Right cardiac atrium (tissue), 5 donors: Measurements from ENCODE around the gene SCGB1C2. TPM values are rescaled to one million over a fixed set of nuclear protein-coding genes. Genes with fewer than 3 reads are reported as not detected.

Experiments used
- ATAC-seq, 2 donors: fragments of 200-7000 bp; cut with Tn5 transposase; one replicate each; pipeline versions ENCODE4 v1.8.0 to v1.9.1; 2020; ENCODE audit warnings: moderate library complexity in 2 of 2, mild to moderate bottlenecking in 1 of 2
- DNase-seq, 3 donors: peaks; one replicate each; pipeline ENCODE4 v3.0.0-alpha.2; 2020
- H3K27ac ChIP-seq: one replicate; pipeline ENCODE4 v1.5.1; 2013; ENCODE audit warnings: mild to moderate bottlenecking, low read length, control low read depth, moderate library complexity
- H3K27me3 ChIP-seq: one replicate; pipeline ENCODE4 v1.6.1; 2013; ENCODE audit not compliant: control insufficient read depth, insufficient read depth
- H3K4me1 ChIP-seq: one replicate; pipeline ENCODE4 v1.6.1; 2013; ENCODE audit warnings: low read length; ENCODE audit not compliant: control insufficient read depth, insufficient read depth
- H3K4me3 ChIP-seq: one replicate; pipeline ENCODE4 v1.5.1; 2013; ENCODE audit warnings: low read length, control low read depth
- H3K9me3 ChIP-seq: one replicate; pipeline ENCODE4 v1.6.1; 2013; ENCODE audit warnings: low read length; ENCODE audit not compliant: control insufficient read depth
- WGBS: extraction: QIAGEN DNeasy Blood & Tissue Kit; methylation state at CpG from one replicate; pipeline ENCODE4 v1.1.7; 2013; 5-methylcytosine and 5-hydroxymethylcytosine counted together
- intact Hi-C, 4 donors: fragments of 100-400 bp; cut with DNase I; formaldehyde crosslinking; loops; one replicate each; pipeline versions ENCODE4 v1.11.0 to v1.14.0; 2022 to 2023
- polyA plus RNA-seq: library from polyadenylated mRNA; stranded (reverse); fragments of 200-250 nt; gene quantifications from one replicate; pipeline ENCODE4 v1.2.3, GENCODE V29; 2013
- total RNA-seq, 4 donors: library from RNA; stranded (reverse); fragmentation: NEBNext Ultra II Directional; extraction: Animal tissue kit (Norgen Biotek cat#: 25700); gene quantifications; one replicate each; pipeline ENCODE4 v1.2.1, GENCODE V29; 2021
- donor health status: healthy with polysubstance abuse.
- donor health status: DM: no; HTN: yes; CAD: no.
- donor health status: DM: no; HTN: no; CAD: no.
- donor health status: DM: no; HTN: yes; CAD: no; lungs with severe emphysema.
- donor health status: DM: yes; HTN: yes; CAD: no.

Gene SCGB1C2
- total and polyA plus RNA-seq, 5 donors, result not detected

- Histone ChIP-seq H3K27me3 (no peaks in the 10 kb centered on the region), H3K4me3 (no peak overlapping the region), H3K9me3 (no peaks in the 10 kb centered on the region), H3K4me1 (no peaks in the 10 kb centered on the region), H3K27ac (no peak overlapping the region)
- DNase-seq, result no peak
- intact Hi-C loops, result no loop called here
- no peak for ATAC-seq
- 84% methylated on average over 10 of the region's 10 CpGs for WGBS
Observed at GRCh38 chr17:173166-173911, 36.0 kb downstream of the SCGB1C2 start.

- intact Hi-C loops, result no loop called here
- no peaks in the 10 kb centered on the region for H3K9me3 ChIP-seq
- ATAC-seq, result peak in 1 of 2 donors; percentile 12
- no peak for DNase-seq
- no peak overlapping the region for H3K4me3 ChIP-seq
- WGBS, result 93% methylated on average over 3 of the region's 3 CpGs
- H3K27ac ChIP-seq, result no peak overlapping the region
- H3K27me3 ChIP-seq, result no peaks in the 10 kb centered on the region
- no peaks in the 10 kb centered on the region for H3K4me1 ChIP-seq
Observed at GRCh38 chr17:177155-177554, 39.8 kb downstream of the SCGB1C2 start.

- no peak for DNase-seq
- no peak overlapping the region for H3K4me3 ChIP-seq
- H3K27ac ChIP-seq, result no peak overlapping the region
- no peaks in the 10 kb centered on the region for H3K4me1 ChIP-seq
- intact Hi-C loops, result no loop called here
- 90% methylated on average over 6 of the region's 6 CpGs for WGBS
- H3K9me3 ChIP-seq, result no peaks in the 10 kb centered on the region
- ATAC-seq, result no peak
- no peaks in the 10 kb centered on the region for H3K27me3 ChIP-seq
Observed at GRCh38 chr17:177762-178161, 40.4 kb downstream of the SCGB1C2 start.

GRCh38 chr17:178292-179065 is 41.1 kb downstream of the SCGB1C2 start:
- no peak overlapping the region for H3K27ac ChIP-seq
- intact Hi-C loops, result no loop called here
- no peak overlapping the region for H3K4me3 ChIP-seq
- DNase-seq, result peak in 1 of 3 donors; percentile 46
- H3K27me3 ChIP-seq, result no peaks in the 10 kb centered on the region
- H3K4me1 ChIP-seq, result no peaks in the 10 kb centered on the region
- ATAC-seq, result no peak
- H3K9me3 ChIP-seq, result no peaks in the 10 kb centered on the region
- WGBS, result 72% methylated on average over 12 of the region's 12 CpGs

- WGBS, result 52% methylated on average over 5 of the region's 5 CpGs
- ATAC-seq, result peak; percentile 17 to 51
Observed at GRCh38 chr17:179066-179432, 41.7 kb downstream of the SCGB1C2 start.

GRCh38 chr17:179781-180380 is 42.5 kb downstream of the SCGB1C2 start:
- no peaks in the 10 kb centered on the region for H3K4me1 ChIP-seq
- WGBS, result 21% methylated on average over 32 of the region's 32 CpGs
- ATAC-seq (peak; percentile 8 to 9), DNase-seq (peak in 1 of 3 donors; percentile 58)
- H3K4me3 ChIP-seq, result peak overlapping the region; percentile 61
- no peaks in the 10 kb centered on the region for H3K27me3 ChIP-seq
- intact Hi-C loops, result no loop called here
- peak overlapping the region; percentile 2 for H3K27ac ChIP-seq
- no peaks in the 10 kb centered on the region for H3K9me3 ChIP-seq

More at GRCh38 chr17:179066-179432, 41.7 kb downstream of the SCGB1C2 start:
- intact Hi-C loops, result no loop called here
- no peaks in the 10 kb centered on the region for H3K27me3 ChIP-seq
- no peaks in the 10 kb centered on the region for H3K9me3 ChIP-seq
- no peak overlapping the region for H3K4me3 ChIP-seq
- no peaks in the 10 kb centered on the region for H3K4me1 ChIP-seq
- no peak overlapping the region for H3K27ac ChIP-seq
- DNase-seq, result peak; percentile 46 to 78 (median 75)

GRCh38 chr17:180381-181244 is 43.2 kb downstream of the SCGB1C2 start:
- no peaks in the 10 kb centered on the region for H3K27me3 ChIP-seq
- peak in 1 of 2 donors; percentile 38 for ATAC-seq
- no peaks in the 10 kb centered on the region for H3K9me3 ChIP-seq
- no peaks in the 10 kb centered on the region for H3K4me1 ChIP-seq
- peak overlapping the region; percentile 67 for H3K27ac ChIP-seq
- intact Hi-C loops, result no loop called here
- peak; percentile 45 to 77 (median 75) for DNase-seq
- 1% methylated on average over 112 of the region's 112 CpGs for WGBS
- peak overlapping the region; percentile 61 for H3K4me3 ChIP-seq

- 2% methylated on average over 119 of the region's 120 CpGs for WGBS
- ATAC-seq, result peak; percentile 74 to 75
- H3K27me3 ChIP-seq, result no peaks in the 10 kb centered on the region
- no peaks in the 10 kb centered on the region for H3K9me3 ChIP-seq
- H3K4me1 ChIP-seq, result no peaks in the 10 kb centered on the region
- DNase-seq, result peak; percentile 67 to 85 (median 82)
- peak within 1 kb of the TSS; percentile 61 for H3K4me3 ChIP-seq
- peak within 1 kb of the TSS; percentile 67 for H3K27ac ChIP-seq
- intact Hi-C loops, result no loop called here
Observed at GRCh38 chr17:181245-182049, 44.1 kb downstream of the SCGB1C2 start, which contains the start of gene DOC2B. Gene DOC2B (minus strand): TSS chr17:181650. CDS start chr17:181479, 171 bp downstream.

- peak in 2 of 3 donors; percentile 63 to 68 for DNase-seq
- Histone ChIP-seq H3K4me1 (no peaks in the 10 kb centered on the region), H3K27me3 (no peaks in the 10 kb centered on the region), H3K4me3 (no peak overlapping the region), H3K9me3 (no peaks in the 10 kb centered on the region), H3K27ac (no peak overlapping the region)
- intact Hi-C loops, result no loop called here
- no peak for ATAC-seq
- 53% methylated on average over 18 of the region's 18 CpGs for WGBS
Observed at GRCh38 chr17:182050-182751, 44.8 kb downstream of the SCGB1C2 start.
